AG10803 (cell line): ENCODE measurements around the gene RORB.

ENCODE experiments used
- DNase-seq: peaks from one replicate; pipeline ENCODE4 v3.0.0; 2010; ENCODE audit warnings: low read depth
- H3K4me3 ChIP-seq: 2 replicates; pipeline ENCODE4 v1.5.1; 2011; ENCODE audit warnings: mild to moderate bottlenecking, low read length, control low read depth
- CTCF ChIP-seq: conservative IDR thresholded peaks from 2 replicates; pipeline ENCODE4 v1.5.1; 2011; ENCODE audit warnings: mild to moderate bottlenecking, low read length, control low read depth, inconsistent platforms

Gene RORB

GRCh38 chr9:74639112-74639511, 142.0 kb downstream of the RORB start:
- no peak for DNase-seq
- TF ChIP-seq CTCF: no peak
- H3K4me3 ChIP-seq: no peak overlapping the region

GRCh38 chr9:74642376-74642775, 145.2 kb downstream of the RORB start:
- H3K4me3 ChIP-seq: no peak overlapping the region
- no peak for TF ChIP-seq CTCF
- no peak for DNase-seq

- TF ChIP-seq CTCF: no peak
- no peak for DNase-seq
- H3K4me3 ChIP-seq: no peak overlapping the region
Observed at GRCh38 chr9:74643303-74643923, 146.3 kb downstream of the RORB start.

- no peak for TF ChIP-seq CTCF
- DNase-seq: no peak
- no peak overlapping the region for H3K4me3 ChIP-seq
Observed at GRCh38 chr9:74644023-74644422, 146.9 kb downstream of the RORB start.

GRCh38 chr9:74645007-74645639, 148.0 kb downstream of the RORB start:
- TF ChIP-seq CTCF: peak; percentile 64
- peak; percentile 1 for DNase-seq
- no peak overlapping the region for H3K4me3 ChIP-seq

GRCh38 chr9:74653410-74654080, 156.4 kb downstream of the RORB start:
- no peak overlapping the region for H3K4me3 ChIP-seq
- no peak for TF ChIP-seq CTCF
- DNase-seq: no peak

GRCh38 chr9:74662674-74663073, 165.5 kb downstream of the RORB start:
- no peak for TF ChIP-seq CTCF
- no peak for DNase-seq

More at GRCh38 chr9:74662674-74663073, 165.5 kb downstream of the RORB start:
- H3K4me3 ChIP-seq: no peak overlapping the region
